Body of pancreas (tissue), 4 donors: ENCODE results near the gene LMX1B.

ENCODE experiments used
- CTCF ChIP-seq, 7 experiments: fragments of 450-650 bp in 4 of 7; fragments of 200-600 bp in 3 of 7; sonication (generic) in 3 of 7; IDR thresholded peaks; one replicate each; pipeline ENCODE4 v1.5.1; 2016 to 2019; ENCODE audit warnings: antibody characterized with exemption in 7 of 7
- POLR2A ChIP-seq, 3 donors: fragments of 450-650 bp; IDR thresholded peaks; one replicate each; pipeline ENCODE4 v1.6.1; 2016; ENCODE audit warnings: antibody characterized with exemption in 3 of 3, mild to moderate bottlenecking in 2 of 3

GRCh38 chr9:126591083-126591482, 22.6 kb upstream of the LMX1B start:
- TF ChIP-seq CTCF (IDR thresholded peaks at IDR 0.05): no peak
- TF ChIP-seq POLR2A (IDR thresholded peaks at IDR 0.05): no peak
